Activated CD4-positive, alpha-beta T cell treated with anti-CD3 and anti-CD28 coated beads, Interleukin-2, amount 50 U/mL, for 24 hours (primary cell): Measurements from ENCODE around the gene ZNF133.
"Not testable (repeated sequence)": the region's sequence is repeated elsewhere in the genome, so short reads cannot be mapped to it uniquely, and the experiment has no call there.

ENCODE experiments used
- DNase-seq, 2 donors: peaks; one replicate each; pipeline ENCODE4 v3.0.0-alpha.2; 2020; ENCODE audit warnings: low read depth in 1 of 2, low spot score in 1 of 2

The ZNF133 gene

GRCh38 chr20:18287915-18288748, at the start of gene ZNF133:
Gene ZNF133, plus strand, starts transcription at chr20:18288527. Its CDS starts 17,160 bp downstream, at chr20:18305687.
- DNase-seq, result peak; percentile 94 to 98

GRCh38 chr20:18240997-18241396, 47.3 kb upstream of the ZNF133 start:
- DNase-seq, result no peak

- no peak for DNase-seq
These were observed 44.5 kb upstream of the ZNF133 start for GRCh38 chr20:18243802-18244201.

GRCh38 chr20:18248545-18248944, 39.8 kb upstream of the ZNF133 start:
- not testable (repeated sequence) for DNase-seq

- DNase-seq, result no peak
These were observed 38.1 kb upstream of the ZNF133 start for GRCh38 chr20:18250217-18250616.

- no peak for DNase-seq
These were observed 35.5 kb upstream of the ZNF133 start for GRCh38 chr20:18252597-18253451.

GRCh38 chr20:18254615-18255014, 33.7 kb upstream of the ZNF133 start:
- no peak for DNase-seq

- no peak for DNase-seq
These were observed 32.8 kb upstream of the ZNF133 start for GRCh38 chr20:18255526-18255925.

GRCh38 chr20:18256440-18257090, 31.8 kb upstream of the ZNF133 start:
- DNase-seq, result no peak

- no peak for DNase-seq
These were observed 30.0 kb upstream of the ZNF133 start for GRCh38 chr20:18258126-18258860.

GRCh38 chr20:18259730-18260129, 28.6 kb upstream of the ZNF133 start:
- no peak for DNase-seq

- DNase-seq, result no peak
These were observed 24.6 kb upstream of the ZNF133 start for GRCh38 chr20:18263723-18264122.

GRCh38 chr20:18265441-18265840, 22.9 kb upstream of the ZNF133 start:
- DNase-seq, result no peak

GRCh38 chr20:18266282-18266681, 22.0 kb upstream of the ZNF133 start:
- no peak for DNase-seq

- DNase-seq, result no peak
These were observed 20.5 kb upstream of the ZNF133 start for GRCh38 chr20:18267815-18268214.

- no peak for DNase-seq
These were observed 17.2 kb upstream of the ZNF133 start for GRCh38 chr20:18271160-18271559.

- no peak for DNase-seq
These were observed 15.9 kb upstream of the ZNF133 start for GRCh38 chr20:18272451-18272850.

- DNase-seq, result no peak
These were observed 14.6 kb upstream of the ZNF133 start for GRCh38 chr20:18273738-18274137.

- DNase-seq, result not testable (repeated sequence)
These were observed 12.4 kb upstream of the ZNF133 start for GRCh38 chr20:18275960-18276359.

- peak in 1 of 2 donors; percentile 46 for DNase-seq
These were observed 11.5 kb upstream of the ZNF133 start for GRCh38 chr20:18276821-18277220.

- DNase-seq, result no peak
These were observed 9.1 kb upstream of the ZNF133 start for GRCh38 chr20:18279242-18279641.
